HG02852 (cell line): Measurements from ENCODE around the gene CD300LF.

Experiments used
- ATAC-seq: cut with Tn5 transposase; IDR thresholded peaks from one replicate; pipeline ENCODE4 v1.9.1; 2021; ENCODE audit warnings: mild to moderate bottlenecking, moderate library complexity; ENCODE audit not compliant: unreplicated experiment

The CD300LF gene

DNA sequence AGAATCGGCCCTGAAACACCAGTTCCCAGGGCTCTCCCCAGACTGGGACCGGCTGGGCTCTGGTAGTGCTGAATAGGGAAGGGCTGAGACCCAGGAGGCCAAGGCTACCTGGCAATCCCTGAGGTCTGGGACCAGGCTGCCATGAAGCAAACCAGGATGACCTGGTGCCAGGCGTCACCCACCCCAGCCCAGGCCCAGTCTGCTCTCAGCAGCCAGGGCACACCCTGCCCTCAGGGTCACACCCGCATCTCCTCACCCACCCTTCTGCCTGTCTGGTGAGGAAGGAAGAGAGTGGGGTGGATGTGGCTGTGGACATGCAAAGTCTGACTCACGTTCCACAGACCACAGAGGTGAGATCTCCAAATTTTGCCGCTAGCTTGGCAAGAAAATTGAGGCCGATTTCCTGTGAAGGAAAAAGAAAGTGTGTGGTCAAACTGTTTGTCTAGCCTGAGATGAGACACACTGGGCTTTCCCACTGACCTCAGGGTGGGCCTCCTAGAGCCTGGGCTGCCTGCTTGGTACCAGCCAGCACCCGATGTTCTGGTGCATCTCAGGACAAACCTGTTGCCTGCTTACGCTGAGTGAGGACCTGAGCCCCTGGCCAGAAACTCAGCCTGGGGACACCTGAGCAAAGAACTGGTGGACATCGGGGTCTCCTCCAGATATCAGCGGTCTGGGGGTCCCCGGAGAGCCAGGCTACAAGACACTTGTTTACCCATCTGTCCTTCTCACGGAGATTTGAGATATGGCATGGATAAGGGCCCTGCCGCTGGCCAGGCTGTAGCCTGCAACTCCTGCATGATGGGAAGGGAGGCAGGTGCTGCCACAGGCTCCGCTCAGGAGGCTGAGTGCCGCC lies 18.0 kb upstream of the CD300LF start:
- ATAC-seq = no peak

DNA sequence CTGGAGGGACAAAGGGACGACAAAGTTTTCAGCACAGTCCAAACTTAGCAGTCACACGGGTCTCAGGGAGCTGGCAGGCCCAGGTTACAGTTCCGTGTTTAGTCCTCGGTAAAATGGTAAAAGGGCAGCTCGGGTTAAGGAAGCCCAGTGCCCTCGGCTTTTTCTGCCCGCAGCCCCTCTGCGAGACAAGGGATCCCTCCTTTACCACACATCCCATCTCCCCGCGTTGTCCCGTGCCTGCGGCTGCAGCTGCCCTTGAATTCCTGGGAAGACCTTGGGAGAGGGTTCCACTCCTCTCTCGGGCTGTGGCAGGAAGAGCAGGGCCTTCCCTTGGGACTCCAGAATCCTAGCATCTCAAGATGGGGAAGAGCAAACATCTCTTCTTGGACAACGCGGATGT lies 17.1 kb upstream of the CD300LF start:
- ATAC-seq = no peak

DNA sequence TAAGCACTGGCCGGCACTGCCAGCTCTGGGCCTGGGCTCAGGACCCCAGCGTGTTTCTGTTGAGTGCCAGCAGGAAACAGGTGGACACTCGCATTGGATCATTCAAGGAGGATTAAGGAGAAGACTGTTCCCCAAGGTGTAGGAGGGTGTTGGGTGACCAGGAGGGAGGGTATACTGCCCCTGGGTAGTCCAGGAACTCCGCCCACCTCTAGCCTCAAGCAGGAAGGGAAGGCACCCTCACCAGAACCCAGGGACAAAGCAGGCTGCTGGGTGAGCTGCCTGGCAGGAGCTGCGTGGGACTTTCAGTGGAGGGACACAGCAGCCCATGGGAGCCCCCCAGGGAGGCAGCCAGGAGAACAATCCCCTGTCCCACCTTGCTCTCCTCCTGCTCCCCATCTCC lies 16.6 kb upstream of the CD300LF start:
- ATAC-seq = no peak

DNA sequence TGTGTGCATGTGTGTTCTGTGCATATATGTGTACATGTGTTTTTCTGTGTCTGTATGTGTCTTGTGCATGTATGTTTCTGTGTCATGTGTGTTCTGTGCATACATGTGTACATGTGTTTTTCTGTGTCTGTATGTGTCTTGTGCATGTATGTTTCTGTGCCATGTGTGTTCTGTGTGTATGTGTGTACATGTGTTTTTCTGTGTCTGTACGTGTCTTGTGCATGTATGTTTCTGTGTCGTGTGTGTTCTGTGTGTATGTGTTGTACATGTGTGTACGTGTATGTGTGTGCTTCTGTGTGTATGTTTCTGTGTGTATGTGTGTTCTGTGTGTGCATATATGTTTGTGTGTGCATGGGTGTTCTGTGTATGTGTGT lies 16.0 kb upstream of the CD300LF start:
- no peak for ATAC-seq

DNA sequence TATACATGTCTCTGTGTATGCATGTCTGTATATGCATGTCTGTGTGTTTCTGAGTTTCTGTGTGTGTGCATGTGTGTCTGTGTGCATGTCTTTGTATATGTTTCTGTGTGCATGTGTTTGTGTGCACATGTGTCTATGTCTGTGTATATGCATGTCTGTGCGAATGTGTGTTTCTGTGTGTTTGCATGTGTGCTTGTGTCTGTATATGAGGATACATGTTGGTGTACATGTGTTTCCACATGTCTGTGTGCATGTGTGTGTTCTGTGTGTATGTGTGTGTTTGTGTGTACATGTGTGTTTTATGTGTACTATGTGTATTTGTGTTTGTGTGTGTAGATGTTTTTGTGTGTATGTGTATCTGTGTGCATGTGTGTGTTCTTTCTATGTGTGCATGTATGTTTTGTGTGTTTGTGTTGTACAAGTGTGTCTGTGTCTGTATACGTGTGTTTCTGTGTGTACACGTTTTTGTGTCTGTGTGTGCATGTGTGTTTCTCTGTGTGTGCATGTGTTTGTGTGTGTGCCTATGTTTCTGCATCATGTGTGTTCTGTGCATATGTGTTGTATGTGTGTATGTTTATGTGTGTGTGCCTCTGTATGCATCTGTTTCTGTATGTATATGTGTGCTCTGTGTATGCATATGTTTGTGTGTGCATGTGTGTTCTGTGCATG lies 15.4 kb upstream of the CD300LF start:
- no peak for ATAC-seq

DNA sequence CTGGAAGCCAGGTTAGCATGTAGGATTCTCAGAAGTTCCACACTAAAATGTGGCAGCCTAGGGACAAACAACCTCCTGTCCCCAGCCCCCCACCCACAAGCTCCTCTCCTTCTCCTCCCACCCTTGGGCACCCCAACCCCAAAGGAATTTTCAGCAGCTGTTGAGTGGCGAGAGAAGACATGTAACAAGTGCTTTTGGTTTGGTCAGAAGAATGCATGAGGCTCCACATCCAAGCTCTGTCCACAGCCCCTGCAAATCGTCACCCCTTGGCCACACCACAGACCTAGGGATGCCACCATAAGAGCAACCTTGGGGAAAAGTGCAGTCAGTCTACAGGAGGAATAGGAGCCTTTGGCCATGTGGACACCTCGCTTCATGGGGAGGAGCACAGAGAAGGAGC lies 12.4 kb upstream of the CD300LF start:
- no peak for ATAC-seq

DNA sequence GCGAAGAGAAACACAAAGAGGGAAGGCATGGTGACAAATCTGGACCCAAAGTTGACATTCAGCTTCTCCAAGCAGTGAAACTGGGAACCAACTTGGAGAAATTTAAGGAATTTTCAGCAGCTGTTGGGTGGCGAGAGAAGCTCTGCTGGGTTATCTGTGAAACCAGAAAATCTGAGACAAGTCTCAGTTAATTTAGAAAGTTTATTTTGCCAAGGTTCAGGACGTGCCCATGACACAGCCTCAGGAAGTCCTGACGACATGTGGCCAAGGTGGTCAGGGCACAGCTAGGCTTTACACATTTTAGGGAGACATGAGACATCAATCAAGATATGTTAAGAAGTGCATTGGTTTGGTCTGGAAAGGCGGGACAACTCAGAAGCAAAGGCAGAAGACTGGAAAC lies 11.2 kb upstream of the CD300LF start:
- no peak for ATAC-seq

DNA sequence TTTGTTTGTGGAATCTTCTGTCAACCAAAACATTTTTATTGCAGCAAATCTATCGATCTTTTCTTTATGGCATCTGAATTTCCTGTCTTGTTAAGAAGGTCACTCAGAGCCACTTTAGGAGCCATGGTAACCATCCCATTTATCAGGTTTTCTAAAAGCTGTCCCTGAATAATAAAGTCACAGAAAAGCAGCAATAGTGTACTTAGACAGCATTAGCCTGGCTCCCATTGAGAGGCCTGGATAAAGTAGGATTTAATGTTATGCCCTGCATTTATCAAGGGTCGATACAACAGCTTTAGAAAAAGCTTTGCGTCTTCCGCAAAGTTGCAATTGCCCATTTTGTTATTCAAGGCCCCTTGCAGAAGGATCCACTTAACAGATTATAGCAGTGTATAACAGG lies 10.1 kb upstream of the CD300LF start:
- ATAC-seq = no peak

DNA sequence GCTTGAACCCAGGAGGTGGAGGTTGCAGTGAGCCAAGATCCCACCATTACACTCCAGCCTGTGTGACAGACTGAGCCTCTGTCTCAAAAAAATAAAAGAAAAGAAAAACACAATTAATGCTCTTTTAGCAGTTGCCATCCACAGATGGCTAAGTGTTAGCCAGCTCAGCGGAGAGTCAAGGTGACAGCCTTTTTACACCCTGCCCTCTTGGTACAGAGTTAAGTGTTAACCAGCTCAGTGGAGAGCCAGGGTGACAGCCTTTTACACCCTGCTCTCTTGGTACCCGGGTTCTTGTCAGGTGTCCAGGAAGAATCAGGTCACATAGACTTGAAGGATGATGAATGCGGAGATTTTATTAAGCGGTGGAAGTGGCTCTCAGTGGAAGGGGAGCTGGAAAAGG lies 7.8 kb upstream of the CD300LF start:
- ATAC-seq = no peak

DNA sequence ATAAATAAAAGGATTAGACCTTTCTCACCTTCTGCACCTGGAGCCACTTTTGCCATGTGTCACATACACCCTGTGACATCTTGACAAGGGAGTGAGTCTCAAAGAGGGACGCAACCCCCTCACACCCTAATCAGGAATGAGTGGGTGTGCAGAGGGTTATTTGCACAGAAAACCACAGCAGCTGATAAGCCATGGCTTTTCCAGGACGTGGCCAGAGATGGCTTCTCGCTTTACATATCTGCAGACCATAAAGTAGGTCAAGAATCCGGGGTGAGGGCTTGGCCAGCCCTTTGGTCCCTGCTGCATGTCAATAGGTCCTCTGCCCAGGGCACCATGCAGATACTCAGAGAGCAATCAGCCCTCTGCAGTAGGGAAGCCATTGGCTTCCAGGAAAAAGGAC lies 2.4 kb upstream of the CD300LF start:
- no peak for ATAC-seq

DNA sequence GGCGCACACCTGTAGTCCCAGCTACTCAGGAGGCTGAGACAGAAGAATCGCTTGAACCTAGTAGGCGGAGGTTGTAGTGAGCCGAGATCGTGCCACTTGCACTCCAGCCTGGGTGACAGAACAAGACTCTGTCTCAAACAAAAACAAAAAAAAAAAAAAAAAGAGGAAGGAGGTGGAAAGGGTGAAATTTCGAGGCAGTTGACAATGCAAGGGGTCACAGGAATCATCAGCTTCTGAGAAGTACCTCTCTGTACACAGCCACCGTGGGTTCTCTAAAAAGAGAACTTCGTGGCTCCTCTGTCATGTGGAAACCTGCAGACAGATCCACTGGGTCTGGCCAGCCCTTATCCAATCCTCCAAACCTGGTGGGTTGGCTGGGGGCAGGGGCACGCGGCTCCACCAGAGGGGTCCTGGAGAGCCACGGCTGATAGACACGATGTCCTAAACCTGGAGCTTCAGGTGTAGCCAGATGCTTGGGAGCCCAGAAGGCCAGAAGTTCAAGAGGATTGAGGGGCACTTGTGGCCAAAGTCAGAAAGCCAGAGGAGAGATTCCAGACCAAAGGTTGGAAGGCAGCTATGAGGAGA lies 540 bp upstream of the CD300LF start:
- no peak for ATAC-seq

DNA sequence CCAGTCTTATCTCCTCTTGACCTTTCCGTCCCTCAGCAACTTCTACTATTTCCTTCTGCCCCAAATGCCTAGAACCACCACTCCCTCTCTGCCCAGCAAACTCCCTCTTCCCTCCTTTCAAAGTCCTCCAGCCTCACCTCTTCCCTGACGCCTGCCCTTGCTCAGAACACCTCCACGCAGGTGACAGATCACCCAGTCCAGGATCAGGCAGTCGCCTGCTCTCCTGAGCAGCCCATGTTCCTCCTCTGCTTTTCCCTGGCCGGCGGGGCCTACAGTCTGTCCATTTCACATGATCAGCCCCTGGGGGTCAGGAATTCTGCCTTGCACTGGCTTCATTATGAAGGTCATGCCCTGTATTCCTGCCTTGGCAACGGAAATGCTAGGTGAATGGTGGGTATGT lies 422 bp downstream of the CD300LF start:
- no peak for ATAC-seq

DNA sequence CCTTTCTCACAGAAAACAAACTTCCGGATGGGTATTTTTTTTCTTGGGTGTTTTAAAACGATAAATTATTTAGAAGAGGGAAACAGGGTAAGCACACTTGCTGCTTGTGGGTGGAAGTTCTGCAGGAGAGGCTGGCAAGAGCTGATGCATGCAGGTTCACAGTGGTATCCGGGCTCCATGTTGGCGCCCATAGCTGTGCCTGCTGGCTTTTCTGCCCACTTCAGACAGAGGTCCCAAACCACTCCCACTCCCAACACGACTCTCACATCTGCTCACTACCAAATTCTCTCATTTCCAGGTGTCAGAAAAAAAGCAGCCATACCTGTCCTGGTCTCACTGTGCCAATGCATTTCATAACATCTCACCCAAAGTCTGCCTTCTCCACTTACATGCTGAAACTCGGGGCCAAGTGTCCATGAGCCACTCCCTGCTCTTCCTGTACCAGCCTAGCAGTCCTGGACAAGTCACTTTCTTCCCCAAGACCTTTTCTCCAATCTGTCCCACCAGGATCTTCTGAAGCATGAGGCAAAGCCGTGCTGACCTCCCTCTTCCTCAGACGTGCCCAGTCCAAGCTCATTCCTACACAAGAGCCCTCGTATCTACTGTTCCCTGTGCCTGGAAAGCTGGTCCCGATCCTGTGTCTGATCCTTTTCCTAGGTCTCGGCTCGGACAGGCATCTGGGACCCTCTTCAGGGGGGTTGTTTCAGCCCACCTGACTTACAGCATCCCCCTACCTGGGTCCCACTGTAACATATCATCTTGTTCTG lies 1.5 kb downstream of the CD300LF start:
- no peak for ATAC-seq

DNA sequence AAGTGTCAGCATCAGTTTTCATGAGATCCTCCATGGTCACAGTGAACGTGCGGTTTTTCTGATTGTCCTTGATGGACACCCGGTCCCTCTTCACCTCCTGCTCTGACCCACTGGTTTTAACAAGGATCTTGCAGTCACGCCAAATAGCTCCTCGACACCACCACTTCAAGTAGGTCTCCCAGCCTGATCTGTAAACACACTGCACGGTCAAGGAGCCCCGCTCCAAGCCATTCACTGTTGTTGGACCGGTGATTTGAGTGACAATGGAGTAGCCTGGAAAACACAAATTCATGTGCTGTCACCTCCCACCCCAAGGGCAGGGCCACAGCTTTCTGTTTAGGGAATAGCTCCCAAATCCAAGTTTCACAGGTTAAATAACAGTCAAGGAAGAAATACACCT lies 8.2 kb downstream of the CD300LF start:
- ATAC-seq = no peak

DNA sequence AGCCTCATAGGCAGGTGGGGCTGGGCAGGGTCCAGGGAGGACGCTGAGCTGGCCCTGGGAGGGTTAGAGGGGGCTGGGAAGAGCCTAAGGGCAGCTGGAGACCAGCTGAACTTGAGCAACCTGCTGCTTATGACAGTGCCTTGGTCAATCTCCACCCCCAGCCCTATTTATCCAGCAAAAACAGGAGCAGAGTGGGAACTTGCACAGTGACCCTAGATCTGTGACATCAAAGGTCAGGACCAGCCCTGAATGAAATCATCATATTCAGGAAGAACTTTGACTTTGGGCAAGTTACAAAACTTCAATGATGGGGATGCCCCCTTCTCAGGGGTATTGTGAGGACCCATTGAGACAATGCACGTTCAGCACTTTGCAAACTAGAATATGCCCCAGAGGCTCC lies 9.4 kb downstream of the CD300LF start:
- no peak for ATAC-seq

DNA sequence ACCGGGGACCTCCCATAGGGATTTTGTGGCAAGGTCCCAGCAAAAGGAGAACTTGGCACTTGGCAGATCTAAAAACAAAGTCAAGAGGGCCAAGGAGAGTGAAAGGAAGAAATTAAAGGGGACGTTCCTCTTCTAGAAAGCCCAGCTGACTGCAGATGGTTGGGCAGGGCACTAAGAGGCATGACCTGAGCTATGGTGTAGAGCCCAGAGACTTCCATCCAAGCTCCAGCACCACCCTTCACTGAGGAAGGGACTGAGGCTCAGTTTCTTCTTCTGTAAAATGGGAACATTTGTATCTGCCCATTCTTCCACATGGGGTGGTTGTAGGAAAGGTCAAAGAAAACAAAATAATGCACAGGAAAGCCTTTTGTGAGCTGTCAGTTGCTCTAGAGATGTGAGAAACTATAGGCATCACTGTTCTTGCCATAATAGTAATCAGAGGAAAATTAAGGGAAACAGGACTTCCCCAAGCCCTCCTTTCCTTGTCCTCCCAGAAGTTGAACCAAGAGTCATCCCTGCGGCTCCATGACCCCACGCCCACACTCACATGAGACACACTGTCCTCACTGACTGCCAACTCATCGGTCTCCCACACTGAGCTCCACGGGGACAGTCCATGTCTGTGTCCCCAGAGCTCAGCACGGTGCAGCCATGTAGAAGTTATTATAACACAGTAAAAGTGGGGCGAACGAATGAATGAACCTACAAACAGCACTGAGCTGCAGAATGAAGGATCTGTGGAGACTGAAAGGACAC lies 10.4 kb downstream of the CD300LF start:
- no peak for ATAC-seq

DNA sequence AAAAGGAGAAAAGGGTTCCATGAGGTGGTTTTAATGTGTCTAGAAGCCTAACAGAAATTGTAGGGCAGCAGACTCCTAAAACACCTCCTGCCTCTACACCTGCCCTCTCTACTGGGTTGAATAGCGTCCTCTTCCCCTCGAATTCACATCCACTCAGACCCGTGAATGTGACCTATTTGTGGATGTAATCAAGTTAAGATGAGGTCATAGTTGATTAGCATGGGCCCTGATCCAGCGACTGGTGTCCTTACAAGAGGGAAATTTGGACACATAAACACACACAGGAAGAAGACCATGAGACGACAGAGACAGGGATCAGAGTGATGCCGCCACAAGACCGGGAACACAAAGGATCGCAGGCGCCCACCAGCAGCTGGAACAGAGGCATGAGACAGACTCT lies 13.5 kb downstream of the CD300LF start:
- ATAC-seq = no peak

DNA sequence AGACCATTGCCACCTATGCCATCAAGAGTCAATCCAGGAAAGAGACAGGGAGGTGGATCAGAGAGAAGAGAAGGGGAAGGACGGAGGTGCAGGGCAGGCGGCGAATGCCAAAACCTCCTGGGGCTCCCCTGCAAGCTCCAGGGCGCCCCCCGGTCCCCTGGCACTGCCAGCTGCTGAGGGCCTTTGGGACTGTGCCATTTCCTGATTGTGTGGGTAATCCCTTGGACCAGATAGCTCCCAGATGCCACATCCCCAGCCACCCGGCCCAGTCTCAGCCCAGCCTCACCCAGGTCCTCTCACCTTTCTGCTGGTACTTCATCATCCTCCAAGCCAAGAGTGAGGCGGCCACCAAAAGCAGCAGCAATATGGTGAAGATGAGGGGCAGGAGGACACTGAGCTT lies 14.7 kb downstream of the CD300LF start:
- ATAC-seq = no peak

DNA sequence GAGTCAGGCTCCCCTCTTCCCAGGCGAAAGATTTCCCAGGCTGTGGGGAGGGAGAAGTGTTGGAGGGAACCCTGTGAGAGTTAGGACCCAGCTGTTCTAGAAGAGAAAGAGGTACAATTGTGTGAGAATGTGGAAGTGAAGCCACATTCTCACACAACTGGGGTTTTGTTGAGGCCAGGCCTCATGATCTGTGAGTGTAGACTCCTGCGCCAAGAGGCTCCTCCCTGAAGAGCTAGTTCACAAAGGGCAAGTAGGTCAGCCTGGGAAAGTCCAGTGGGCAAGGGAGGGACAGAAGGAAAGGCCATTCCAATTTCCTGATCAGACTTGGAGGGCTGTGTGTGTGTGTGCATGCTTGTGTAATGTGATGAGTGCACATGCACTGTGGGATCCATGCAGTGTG lies 15.2 kb downstream of the CD300LF start:
- ATAC-seq = no peak

DNA sequence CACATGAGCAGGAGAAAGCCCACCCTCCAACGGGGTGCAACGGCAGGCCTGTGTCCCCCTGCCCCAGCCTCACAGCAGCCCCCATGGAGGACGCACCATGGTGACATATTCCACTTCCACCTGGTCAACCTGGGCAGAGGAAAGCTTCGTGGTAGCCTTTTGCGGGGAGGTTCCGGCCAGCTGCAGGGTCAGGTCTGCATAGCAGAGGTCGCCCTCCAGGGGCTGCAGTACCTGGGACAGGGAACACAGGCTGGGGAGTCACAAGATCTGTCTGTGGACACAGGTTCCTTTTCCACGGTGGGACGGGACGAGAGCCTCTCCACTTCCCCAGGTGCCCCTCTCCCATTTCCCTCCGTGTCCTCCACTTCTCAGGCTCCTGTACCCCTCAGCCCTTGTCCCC lies 17.1 kb downstream of the CD300LF start:
- ATAC-seq = no peak

DNA sequence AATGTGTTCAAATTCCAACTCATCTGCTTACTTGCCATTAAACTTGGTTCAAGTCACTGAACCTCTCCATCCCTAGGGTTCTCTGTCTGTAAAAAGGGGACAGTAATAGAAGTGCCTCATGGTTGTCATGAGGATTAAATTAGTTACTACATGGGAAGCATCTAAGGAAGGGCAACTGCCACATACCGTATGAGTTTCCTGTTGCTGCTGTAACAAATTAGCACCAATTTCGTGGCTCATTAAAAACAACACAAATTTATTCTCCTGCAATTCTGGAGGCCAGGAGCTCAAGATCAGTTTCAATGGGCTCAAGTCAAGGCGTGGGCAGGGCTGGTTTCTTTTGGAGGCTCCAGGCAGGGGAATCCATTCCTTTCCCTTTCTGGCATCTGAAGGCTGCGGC lies 18.6 kb downstream of the CD300LF start:
- ATAC-seq = no peak
